ENCODE results near the gene NOSIP.
"Not testable (repeated sequence)": the region's sequence is repeated elsewhere in the genome, so short reads cannot be mapped to it uniquely, and the experiment has no call there.

Gene NOSIP, protein sequence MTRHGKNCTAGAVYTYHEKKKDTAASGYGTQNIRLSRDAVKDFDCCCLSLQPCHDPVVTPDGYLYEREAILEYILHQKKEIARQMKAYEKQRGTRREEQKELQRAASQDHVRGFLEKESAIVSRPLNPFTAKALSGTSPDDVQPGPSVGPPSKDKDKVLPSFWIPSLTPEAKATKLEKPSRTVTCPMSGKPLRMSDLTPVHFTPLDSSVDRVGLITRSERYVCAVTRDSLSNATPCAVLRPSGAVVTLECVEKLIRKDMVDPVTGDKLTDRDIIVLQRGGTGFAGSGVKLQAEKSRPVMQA

DNA sequence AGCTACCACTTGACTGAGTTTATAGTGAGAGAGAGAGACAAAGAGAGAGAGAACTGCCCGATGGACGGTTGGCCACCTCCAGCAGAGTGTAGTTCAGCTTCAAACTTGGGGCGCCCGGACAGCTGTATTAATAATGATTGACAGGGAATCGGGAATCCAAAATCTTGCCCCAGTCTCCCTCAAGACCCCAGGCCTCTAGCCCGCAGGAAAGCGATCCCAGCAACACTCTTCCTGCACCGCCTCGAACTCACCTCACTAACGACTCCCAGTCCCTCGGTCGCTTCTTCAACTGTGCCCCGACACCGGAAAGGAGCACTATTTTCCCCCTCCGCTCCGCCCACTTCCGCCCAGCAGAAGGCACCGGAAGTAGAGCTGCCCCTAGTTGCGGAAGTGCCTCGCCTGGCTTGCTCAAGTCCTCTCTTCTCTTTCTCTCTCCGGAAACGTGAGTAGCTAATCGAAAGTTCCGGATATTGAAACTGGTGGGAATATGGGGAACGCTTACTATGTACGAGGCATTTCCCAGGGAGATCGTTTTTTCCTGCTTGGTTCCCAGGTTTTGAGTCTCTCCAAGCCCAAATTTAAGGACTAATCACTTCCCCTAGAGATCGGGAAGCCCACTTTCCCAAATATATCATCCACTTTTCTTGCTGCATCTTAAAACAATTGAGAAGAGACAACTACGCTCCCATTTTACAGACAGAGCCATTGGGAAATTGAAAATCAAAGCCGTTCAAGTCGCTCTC, at the start of gene NOSIP:
Gene NOSIP (minus strand): TSS at position 293 of the 743 bp plus-strand sequence. CDS start 19,865 bp downstream, outside the sequence.
- peak; percentile 79 for DNase-seq (ENCODE audit: low spot score)

DNA sequence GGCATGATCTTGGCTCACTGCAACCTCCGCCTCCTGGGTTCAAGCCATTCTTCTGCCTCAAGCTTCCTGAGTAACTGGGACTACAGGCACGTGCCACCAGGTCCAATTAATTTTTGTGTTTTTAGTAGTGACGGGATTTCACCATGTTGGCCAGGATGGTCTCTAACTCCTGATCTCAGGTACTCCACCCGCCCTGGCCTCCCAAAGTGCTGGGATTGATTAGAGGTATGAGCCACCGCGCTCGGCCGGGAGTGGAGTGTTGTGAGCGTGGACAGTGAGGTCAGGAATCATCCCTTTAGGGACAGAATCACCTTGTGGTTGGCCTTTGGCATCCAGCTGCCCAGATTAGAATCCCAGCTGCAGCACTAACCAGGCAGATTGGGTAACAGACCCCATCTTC, 49.3 kb upstream of the NOSIP start:
- no peak for DNase-seq (ENCODE audit: low spot score)

DNA sequence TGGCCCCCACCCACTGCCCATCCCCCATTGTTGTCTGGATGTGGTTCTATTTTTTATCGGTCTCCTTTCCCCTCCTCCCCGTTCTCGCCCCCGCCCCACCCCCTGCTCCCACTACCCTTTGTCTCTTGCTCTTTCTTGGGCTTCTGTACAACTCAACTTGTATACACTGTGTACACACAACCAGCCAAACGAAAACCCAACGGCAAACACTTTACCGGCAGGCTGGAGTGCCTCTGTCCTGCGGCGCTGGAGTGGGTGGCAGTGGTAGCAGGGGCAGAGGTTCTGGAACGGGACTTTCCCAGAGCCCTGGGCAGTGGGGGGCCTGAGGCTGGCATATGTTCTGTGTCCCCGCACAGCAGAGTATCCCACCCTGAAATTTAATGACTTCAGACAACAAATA, 45.9 kb upstream of the NOSIP start:
- DNase-seq (ENCODE audit: low spot score), result no peak

DNA sequence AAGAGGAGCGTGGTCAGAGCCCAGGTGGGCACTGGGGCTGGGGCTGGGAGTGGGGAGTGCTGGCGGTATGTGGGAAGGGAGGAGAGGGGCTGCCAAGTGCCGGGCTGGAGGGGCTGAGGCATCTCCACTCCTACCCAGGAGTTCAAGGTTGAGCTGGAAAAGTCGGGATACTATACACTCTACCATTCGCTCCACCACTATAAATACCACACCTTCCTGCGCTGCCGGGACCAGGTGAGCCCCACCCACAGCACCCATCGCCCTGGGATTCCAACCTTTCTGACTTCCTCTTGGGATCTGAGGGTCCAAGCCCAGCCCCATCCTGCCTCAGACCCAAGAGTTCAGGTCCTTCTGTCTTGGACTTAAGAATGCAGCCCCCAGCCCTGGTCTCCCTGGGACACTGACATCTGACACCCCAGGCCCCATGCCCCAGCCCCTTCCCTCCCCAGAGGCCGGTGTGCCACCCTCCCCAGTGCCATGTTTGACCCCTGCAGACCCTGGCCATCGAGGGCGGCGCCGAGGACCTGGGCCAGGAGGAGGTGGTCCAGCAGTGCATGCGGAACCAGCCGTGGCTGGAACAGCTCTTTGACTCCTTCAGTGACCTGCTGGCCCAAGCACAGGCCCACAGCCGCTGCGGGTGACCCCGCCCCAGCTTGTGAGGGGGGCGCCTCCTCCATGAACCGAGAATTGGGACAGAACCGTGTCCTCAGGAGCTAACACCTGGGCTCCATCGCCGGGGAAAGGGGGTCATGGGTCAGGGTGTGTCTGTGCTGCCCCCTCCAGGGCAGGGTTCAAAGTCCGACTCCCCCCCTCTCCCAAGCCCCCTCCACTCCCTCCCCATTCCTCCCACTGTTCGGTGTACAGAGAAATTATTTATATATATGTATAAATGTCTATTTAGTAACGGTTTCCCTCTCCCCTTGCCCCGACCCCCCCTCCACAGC, 44.9 kb upstream of the NOSIP start:
- DNase-seq (ENCODE audit: low spot score), result no peak

DNA sequence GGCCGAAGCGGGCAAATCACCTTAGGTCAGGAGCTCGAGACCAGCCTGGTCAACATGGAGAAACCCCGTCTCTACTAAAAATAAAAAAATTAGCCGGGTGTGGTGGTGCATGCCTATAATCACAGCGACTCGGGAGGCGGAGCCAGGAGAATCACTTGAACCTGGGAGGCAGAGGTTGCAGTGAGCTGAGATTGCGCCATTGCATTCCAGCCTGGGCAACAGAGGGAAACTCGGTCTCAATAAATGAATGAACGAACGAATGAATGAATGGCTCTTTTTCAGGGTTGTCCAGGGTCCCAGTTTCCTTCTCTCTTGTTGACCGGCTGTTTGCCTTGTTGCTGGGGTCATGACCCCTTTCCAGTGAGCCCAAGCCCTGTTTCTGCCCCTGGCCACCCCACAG, 37.5 kb upstream of the NOSIP start:
- not testable (repeated sequence) for DNase-seq (ENCODE audit: low spot score)

DNA sequence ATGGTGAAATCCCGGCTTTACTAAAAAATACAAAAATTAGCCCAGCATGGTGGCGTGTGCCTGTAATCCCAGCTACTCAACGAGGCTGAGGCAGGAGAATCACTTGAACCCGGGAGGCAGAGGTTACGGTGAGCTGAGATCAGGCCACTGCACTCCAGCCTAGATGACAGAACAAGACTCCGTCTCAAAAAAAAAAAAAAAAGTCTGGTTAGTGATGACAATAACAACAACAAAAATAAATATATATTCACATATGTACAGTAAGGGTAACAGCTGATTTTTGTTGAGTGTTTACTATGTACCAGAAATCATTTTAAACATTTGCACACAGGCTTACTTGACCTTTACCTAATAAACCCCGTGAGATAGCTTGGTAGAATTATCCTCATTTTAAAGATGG, 36.6 kb upstream of the NOSIP start:
- no peak for DNase-seq (ENCODE audit: low spot score)

DNA sequence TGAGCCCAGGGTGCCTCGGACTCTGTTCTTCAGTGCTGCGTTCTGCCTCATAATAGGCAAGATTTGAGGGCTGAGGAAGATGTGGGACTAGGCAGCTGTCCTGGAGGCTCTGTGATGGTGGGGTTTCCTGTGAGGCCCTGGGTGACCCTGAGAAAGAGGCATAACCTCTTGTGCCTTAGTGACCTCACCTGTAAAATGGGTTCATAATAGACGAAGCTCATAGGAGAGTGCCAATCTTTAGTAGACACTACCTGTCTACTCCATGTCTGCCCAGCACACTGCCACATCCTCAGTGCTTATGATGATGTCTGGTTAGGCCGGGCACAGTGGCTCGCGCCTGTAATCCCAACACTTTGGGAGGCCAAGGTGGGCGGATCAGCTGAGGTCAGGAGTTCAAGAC, 36.2 kb upstream of the NOSIP start:
- no peak for DNase-seq (ENCODE audit: low spot score)

DNA sequence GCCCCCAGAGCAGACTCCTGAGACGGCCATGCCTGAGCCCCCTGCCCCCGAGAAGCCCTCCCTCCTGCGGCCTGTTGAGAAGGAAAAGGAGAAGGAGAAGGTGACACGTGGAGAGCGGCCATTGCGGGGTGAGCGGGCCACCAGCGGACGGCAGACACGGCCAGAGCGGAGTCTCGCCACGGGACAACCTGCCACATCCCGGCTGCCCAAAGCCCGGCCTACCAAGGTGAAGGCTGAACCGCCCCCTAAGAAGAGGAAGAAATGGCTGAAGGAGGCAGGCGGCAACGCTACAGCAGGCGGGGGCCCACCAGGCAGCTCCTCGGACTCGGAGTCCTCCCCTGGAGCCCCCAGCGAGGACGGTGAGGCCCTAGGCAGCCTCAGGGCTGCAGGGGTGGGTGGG, 35.5 kb upstream of the NOSIP start:
- no peak for DNase-seq (ENCODE audit: low spot score)

DNA sequence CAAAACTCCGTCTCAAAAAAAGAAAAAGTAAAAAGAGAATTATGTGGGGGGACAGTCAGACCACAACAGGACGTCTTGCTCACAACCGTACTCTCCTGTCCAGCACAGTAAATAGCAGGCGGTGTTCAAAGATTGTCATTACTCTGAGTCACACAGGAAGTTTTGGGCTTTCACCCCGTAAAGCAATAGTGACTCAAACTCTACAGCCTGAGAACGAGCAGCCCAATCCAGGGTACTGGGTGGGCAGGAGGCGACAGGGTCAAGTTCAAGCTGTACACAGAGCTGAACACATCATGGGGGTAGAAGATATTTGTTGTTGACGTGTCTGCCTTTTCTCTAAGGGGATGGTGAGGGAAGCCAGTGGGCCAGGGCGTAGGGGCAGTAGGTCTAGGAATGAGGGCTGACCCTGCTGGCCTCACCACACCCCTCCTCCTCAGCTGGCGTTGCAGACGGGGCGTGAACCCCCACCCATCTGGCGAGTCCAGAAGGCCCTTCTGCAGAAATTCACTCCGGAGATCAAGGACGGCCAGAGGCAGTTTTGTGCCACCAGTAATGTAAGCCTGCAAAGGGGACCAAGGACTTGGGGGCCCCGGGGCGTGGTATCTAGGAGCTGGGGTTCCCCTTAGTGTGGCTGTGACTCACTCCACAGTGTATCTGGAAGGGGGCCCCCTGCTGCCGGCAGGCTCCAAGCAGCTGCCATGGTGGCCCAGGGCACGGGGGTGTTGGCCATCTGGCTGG, 33.9 kb upstream of the NOSIP start:
- DNase-seq (ENCODE audit: low spot score), result no peak

DNA sequence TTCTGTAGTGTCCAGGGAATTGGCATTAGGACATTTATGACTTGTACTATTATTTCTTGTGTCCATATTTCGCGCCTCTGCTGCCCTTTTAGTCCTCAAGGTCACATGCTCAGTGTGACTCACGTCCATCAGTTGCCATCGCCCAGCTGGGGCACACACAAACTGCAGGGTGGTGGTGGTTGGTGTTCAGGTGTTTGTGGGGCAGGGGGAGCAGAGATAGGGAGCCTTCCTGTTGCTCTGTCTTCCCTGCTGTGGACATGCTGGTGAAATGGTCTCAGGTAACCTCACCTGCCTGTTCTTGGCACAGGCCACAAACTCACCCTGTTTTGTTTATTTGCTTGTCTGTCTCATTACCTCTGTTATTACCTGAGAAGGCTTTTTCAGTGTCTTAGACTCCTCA, 33.0 kb upstream of the NOSIP start:
- no peak for DNase-seq (ENCODE audit: low spot score)

DNA sequence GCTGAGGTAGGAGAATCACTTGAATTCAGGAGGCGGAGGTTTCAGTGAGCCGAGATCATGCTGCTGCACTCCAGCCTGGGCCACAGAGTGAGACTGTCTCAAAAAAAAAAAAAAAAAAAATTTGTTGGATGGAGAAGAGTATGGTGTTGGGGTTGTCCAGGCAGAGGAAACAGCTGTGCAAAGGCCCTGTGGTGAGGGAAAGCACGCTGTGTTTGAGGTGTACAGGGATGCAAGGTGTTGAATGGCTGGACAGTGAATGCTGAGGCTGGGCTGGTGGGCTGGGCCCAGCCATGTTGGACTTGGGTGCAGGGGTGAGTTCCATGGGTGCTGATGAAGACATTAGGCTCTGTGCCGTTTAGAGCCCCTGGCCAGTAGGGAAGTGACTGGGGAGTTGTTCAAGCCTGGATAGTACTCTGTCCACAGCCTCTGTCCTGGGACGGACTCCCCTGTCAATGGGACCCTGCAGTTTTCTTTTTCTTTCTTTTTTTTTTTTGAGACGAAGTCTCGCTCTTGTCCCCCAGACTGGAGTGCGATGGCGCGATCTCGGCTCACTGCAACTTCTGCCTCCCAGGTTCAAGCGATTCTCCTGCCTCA, 29.2 kb upstream of the NOSIP start:
- DNase-seq (ENCODE audit: low spot score), result no peak

DNA sequence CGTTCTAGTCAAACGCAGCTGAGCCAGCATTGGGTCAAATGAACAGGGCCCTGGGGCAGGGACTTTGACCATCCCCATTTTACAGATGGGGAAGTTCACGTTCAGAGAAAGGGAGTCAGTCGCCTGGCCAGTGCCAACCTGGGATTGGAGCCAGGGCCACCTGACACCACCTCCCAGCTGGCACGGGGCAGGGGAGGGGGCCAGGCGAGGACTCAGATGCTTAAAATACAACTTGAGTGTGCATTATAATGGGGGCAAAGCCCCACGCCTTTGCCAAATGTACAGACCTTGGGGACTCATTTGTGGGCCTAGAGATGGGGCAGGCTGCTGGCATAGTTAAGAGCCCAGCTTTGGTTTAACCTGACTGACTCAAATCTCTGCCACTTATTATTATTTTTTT, 25.2 kb upstream of the NOSIP start:
- no peak for DNase-seq (ENCODE audit: low spot score)

DNA sequence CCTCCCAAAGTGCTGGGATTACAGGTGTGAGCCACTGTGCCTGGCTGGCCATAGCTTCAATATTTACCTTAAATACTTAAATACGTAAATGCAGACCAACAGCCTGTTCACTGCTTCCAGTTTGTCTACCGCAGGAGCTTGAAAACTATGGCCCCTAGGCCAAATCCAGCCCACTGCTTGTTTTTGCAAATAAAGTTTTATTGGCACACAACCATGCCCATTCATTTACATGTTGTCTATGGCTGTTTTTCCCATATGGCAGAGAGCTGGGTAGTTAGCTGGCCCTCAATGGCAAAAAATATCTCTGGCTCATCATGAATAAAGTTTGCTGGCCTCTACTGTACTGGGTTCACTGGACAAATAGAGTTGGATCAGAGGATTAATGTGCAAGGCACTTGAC, 22.4 kb upstream of the NOSIP start:
- DNase-seq (ENCODE audit: low spot score), result no peak

DNA sequence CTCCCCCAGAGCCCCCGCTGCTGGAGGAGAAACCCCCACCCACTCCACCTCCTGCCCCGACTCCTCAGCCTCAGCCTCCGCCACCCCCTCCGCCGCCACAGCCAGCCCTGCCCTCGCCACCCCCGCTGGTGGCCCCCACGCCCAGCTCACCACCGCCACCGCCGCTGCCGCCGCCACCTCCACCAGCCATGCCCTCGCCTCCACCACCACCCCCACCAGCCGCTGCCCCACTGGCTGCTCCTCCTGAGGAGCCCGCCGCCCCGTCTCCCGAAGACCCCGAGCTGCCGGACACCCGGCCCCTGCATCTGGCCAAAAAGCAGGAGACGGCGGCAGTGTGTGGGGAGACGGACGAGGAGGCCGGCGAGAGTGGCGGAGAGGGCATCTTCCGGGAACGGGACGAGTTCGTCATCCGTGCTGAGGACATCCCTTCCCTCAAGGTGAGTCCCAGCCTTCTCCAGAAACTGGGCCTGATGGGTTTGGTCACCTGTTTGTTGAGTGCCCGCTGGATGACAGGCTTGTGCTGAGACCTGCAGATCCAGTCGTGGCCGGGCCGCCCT, 21.2 kb upstream of the NOSIP start:
- no peak for DNase-seq (ENCODE audit: low spot score)

DNA sequence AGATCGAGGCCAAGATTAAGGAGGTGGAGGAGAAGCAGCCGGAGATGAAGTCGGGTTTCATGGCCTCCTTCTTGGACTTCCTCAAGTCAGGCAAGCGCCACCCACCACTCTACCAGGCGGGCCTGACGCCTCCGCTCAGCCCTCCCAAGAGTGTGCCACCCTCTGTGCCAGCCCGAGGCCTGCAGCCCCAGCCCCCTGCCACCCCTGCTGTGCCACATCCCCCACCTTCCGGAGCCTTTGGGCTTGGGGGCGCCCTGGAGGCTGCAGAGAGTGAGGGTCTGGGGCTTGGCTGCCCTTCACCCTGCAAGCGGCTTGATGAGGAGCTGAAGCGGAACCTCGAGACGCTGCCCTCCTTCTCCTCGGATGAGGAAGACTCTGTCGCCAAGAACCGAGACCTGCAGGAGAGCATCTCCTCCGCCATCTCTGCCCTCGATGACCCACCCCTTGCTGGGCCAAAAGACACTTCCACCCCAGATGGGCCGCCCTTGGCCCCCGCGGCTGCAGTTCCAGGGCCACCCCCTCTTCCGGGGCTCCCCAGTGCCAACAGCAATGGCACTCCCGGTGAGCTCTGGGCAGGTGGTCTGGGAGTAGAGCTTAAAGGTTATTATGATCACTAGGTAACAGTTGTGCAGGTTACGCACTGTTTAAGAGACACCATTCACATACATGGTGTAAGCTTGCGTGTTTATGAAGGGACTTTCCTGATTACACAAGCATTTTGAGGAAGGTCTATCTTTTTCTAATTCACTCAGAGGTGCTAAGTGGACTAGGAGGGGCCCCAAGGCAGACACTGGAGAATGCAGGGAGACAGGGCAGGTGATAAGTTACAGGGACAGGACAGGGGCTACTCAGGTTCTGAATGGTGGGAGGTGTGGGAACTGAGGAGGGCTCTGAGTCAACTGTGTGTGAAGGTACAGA, 19.3 kb upstream of the NOSIP start:
- peak; percentile 20 for DNase-seq (ENCODE audit: low spot score)

DNA sequence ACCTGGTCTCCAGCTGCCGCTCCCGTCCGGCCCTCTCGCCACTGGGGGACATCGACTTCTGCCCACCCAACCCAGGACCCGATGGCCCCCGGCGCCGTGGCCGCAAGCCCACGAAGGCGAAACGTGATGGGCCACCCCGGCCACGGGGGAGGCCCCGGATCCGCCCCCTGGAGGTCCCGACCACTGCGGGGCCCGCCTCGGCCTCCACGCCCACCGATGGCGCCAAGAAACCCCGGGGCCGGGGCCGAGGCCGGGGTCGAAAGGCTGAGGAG, 17.3 kb upstream of the NOSIP start:
- no peak for DNase-seq (ENCODE audit: low spot score)

DNA sequence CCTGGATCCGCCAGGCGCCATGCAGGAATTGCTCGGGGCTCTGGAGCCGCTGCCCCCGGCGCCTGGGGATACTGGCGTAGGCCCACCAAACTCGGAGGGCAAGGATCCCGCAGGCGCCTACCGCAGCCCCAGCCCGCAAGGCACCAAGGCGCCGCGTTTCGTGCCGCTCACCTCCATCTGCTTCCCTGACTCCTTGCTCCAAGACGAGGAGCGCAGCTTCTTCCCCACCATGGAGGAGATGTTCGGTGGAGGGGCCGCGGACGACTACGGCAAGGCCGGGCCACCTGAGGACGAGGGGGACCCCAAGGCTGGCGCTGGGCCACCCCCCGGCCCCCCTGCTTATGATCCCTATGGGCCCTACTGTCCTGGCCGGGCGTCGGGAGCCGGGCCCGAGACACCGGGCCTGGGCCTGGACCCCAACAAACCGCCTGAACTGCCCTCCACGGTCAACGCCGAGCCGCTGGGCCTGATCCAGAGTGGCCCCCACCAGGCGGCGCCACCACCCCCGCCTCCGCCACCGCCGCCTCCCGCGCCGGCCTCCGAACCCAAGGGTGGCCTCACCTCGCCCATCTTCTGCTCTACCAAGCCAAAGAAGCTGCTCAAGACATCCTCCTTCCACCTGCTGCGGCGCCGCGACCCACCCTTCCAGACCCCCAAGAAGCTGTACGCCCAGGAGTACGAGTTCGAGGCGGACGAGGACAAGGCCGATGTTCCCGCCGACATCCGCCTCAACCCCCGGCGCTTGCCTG, 16.8 kb upstream of the NOSIP start:
- DNase-seq (ENCODE audit: low spot score), result no peak

DNA sequence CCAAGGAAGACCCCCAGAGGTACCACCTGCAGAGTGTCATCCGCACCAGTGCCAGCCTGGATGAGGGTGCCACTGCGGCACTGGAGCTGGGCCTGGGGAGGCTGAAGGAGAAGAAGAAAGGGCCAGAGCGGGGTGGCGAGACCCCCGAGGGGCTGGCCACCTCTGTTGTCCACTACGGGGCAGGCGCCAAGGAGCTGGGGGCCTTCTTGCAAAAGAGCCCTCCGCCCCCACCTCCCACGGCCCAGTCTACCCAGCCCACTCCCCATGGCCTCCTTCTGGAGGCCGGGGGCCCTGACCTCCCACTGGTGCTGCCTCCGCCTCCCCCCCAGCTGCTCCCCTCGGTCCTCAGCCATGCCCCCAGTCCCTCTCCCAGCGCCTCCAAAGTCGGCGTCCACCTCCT, 16.1 kb upstream of the NOSIP start:
- no peak for DNase-seq (ENCODE audit: low spot score)

DNA sequence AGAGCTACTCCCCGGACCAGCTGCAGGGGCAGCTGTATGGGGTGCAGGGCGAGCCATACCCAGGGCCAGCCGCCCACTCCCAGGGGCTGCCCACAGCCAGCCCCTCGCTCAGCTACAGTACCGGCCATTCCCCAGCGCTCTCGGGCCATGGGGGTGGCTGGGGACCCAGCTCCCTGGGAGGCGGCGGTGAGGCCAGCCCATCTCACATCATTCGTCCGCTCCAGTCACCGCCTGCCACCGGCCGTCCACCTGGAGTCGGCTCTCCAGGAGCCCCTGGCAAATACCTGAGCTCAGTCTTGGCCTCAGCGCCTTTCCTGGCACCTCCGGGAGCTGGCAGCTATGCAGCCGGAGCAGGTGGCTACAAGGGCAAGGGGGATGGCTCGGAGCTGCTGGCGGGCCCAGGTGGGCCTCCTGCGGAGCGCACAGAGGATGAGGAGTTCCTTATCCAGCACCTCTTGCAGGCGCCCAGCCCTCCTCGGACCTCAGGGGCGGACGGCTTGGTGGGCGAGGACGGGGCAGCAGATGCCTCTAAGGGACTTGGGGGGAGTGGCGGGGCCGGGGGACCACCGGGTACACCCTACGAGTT, 15.6 kb upstream of the NOSIP start:
- DNase-seq (ENCODE audit: low spot score), result no peak
